Endodermal cell (in vitro differentiated cells): Measurements from ENCODE around the gene GPBAR1. TPM values are rescaled to one million over a fixed set of nuclear protein-coding genes. Genes with fewer than 3 reads are reported as not detected.

Source experiments
- DNase-seq: peaks from one replicate; pipeline ENCODE4 v3.0.0-alpha.2; 2017
- H3K27ac ChIP-seq: 2 replicates; pipeline ENCODE4 v1.5.1; 2013; ENCODE audit warnings: mild to moderate bottlenecking, low read depth, low read length, moderate library complexity
- H3K27me3 ChIP-seq: 2 replicates; pipeline ENCODE4 v1.6.1; 2013; ENCODE audit warnings: mild to moderate bottlenecking, low read length, moderate library complexity; ENCODE audit not compliant: insufficient read depth, control insufficient read depth, poor library complexity, severe bottlenecking
- H3K36me3 ChIP-seq: 2 replicates; pipeline ENCODE4 v1.7.0; 2013; ENCODE audit warnings: mild to moderate bottlenecking, low read length, moderate library complexity; ENCODE audit not compliant: control insufficient read depth, insufficient read depth
- H3K4me1 ChIP-seq: one replicate; pipeline ENCODE4 v1.7.0; 2013; ENCODE audit warnings: low read length; ENCODE audit not compliant: control insufficient read depth, insufficient read depth
- H3K4me3 ChIP-seq: 2 replicates; pipeline ENCODE4 v1.5.1; 2013; ENCODE audit warnings: mild to moderate bottlenecking, low read length, moderate library complexity
- H3K9ac ChIP-seq: 2 replicates; pipeline ENCODE4 v1.6.1; 2013; ENCODE audit warnings: mild to moderate bottlenecking, low read length, moderate library complexity; ENCODE audit not compliant: poor library complexity, severe bottlenecking; ENCODE audit errors: extremely low read depth
- H3K9me3 ChIP-seq: 2 replicates; pipeline ENCODE4 v1.6.1; 2013; ENCODE audit warnings: mild to moderate bottlenecking, low read length, moderate library complexity; ENCODE audit not compliant: control insufficient read depth
- H3K27ac Mint-ChIP-seq: 2 replicates; pipeline ENCODE4 v1.8.0; 2020; ENCODE audit warnings: mixed read lengths
- H3K27me3 Mint-ChIP-seq: 2 replicates; pipeline ENCODE4 v1.8.0; 2021; ENCODE audit warnings: mild to moderate bottlenecking, mixed read lengths; ENCODE audit not compliant: insufficient read depth
- H3K36me3 Mint-ChIP-seq: 2 replicates; pipeline ENCODE4 v1.8.0; 2020; ENCODE audit warnings: low read depth, mixed read lengths
- H3K4me1 Mint-ChIP-seq: 2 replicates; pipeline ENCODE4 v1.8.0; 2020; ENCODE audit warnings: mixed read lengths
- H3K4me3 Mint-ChIP-seq: 2 replicates; pipeline ENCODE4 v1.8.0; 2020; ENCODE audit warnings: mild to moderate bottlenecking, moderate library complexity, mixed read lengths
- H3K9me3 Mint-ChIP-seq: 2 replicates; pipeline ENCODE4 v1.8.0; 2020; ENCODE audit warnings: mild to moderate bottlenecking, mixed read lengths
- WGBS, 2 experiments: methylation state at CpG; one replicate each; pipeline versions ENCODE4 v1.1.5 to v1.1.7; 2013; ENCODE audit warnings: missing lambda C conversion rate in 2 of 2, mixed read lengths in 1 of 2; ENCODE audit not compliant: insufficient coverage in 1 of 2, insufficient read length in 1 of 2; 5-methylcytosine and 5-hydroxymethylcytosine counted together
- total RNA-seq, 2 donors: library from RNA; stranded (reverse); fragmentation: NEBNext Ultra II Directional in 1 of 2; extraction: Animal tissue kit (Norgen Biotek cat#: 25700) in 1 of 2; gene quantifications; 2 replicates in 1 of 2; 3 replicates in 1 of 2; pipeline ENCODE4 v1.2.1, GENCODE V29; 2021
- TF ChIP-seq, protein P1 (sequence below): fragments of 200-600 bp; sonication (generic); conservative IDR thresholded peaks from 2 replicates; pipeline ENCODE4 v1.5.0; 2021; ENCODE audit warnings: antibody characterized with exemption, mild to moderate bottlenecking

GPBAR1 gene
- total RNA-seq, 2 donors from 2014 or later: 0.18 TPM

DNA sequence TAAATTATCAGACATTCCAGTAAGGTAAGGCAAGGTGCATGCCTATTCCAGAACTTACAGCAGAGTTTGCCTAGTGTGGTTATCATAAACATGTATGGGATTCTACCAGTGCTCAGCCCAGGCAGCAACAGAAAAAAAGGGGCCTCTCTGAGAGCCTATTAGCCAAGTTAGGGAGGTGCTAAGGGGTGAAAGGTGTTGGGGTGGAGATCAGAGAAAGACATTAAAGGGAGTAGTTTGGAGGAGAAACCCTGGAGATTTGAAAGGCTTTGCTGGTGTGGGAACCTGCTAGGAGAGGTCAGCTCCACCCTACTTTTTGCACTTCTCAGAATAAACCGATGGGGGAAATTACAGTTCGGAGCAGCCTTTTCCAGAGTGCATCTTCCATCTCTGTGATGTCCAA, 40.9 kb upstream of the GPBAR1 start:
- Mint-ChIP-seq H3K27ac (no peak overlapping the region), H3K4me1 (peaks cover 29% of the 10 kb centered on the region), H3K9me3 (no peaks in the 10 kb centered on the region), H3K4me3 (peak overlapping the region; percentile 83), H3K36me3 (peaks cover 28% of the 10 kb centered on the region), H3K27me3 (no peaks in the 10 kb centered on the region)
- peaks cover 4% of the 10 kb centered on the region for H3K4me1 ChIP-seq
- no peaks in the 10 kb centered on the region for H3K9me3 ChIP-seq
- H3K4me3 ChIP-seq: peak overlapping the region; percentile 93
- no peak overlapping the region for H3K27ac ChIP-seq
- TF ChIP-seq, protein P1, sequence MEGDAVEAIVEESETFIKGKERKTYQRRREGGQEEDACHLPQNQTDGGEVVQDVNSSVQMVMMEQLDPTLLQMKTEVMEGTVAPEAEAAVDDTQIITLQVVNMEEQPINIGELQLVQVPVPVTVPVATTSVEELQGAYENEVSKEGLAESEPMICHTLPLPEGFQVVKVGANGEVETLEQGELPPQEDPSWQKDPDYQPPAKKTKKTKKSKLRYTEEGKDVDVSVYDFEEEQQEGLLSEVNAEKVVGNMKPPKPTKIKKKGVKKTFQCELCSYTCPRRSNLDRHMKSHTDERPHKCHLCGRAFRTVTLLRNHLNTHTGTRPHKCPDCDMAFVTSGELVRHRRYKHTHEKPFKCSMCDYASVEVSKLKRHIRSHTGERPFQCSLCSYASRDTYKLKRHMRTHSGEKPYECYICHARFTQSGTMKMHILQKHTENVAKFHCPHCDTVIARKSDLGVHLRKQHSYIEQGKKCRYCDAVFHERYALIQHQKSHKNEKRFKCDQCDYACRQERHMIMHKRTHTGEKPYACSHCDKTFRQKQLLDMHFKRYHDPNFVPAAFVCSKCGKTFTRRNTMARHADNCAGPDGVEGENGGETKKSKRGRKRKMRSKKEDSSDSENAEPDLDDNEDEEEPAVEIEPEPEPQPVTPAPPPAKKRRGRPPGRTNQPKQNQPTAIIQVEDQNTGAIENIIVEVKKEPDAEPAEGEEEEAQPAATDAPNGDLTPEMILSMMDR: no peak
- 88 to 98% methylated on average over 2 of the region's 2 CpGs for WGBS, 2 experiments
- H3K36me3 ChIP-seq: peaks cover 60% of the 10 kb centered on the region
- H3K27me3 ChIP-seq: no peaks in the 10 kb centered on the region
- no peak for DNase-seq
- no peak overlapping the region for H3K9ac ChIP-seq

DNA sequence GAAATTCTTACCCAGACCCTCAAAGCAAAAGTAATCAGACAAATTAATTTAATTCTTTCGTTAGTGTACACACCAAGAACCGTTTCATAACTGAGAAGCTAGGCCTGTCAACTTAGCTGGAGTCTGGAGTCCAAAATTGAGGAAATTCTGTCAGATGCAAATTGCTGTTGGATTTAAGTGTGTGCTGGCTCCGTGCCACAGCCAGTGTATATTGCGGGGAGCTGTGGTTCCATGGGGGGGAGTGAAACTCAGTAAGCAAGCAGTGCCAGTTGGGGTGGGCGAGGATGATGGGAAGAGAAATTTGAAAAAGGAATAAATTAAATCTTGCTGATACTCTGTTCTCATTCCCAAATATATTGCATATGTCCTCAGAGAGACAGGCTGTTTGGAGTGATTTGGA, 39.8 kb upstream of the GPBAR1 start:
- no peak overlapping the region for H3K27ac ChIP-seq
- H3K9ac ChIP-seq: no peak overlapping the region
- no peaks in the 10 kb centered on the region for H3K27me3 ChIP-seq
- H3K36me3 ChIP-seq: peaks cover 70% of the 10 kb centered on the region
- H3K4me3 ChIP-seq: peak overlapping the region; percentile 93
- H3K27me3 Mint-ChIP-seq: no peaks in the 10 kb centered on the region
- TF ChIP-seq, protein P1: no peak
- peaks cover 4% of the 10 kb centered on the region for H3K4me1 ChIP-seq
- H3K4me3 Mint-ChIP-seq: no peak overlapping the region
- H3K4me1 Mint-ChIP-seq: peaks cover 29% of the 10 kb centered on the region
- 94 to 100% methylated on average over 4 to 5 of the region's 5 CpGs for WGBS, 2 experiments
- peaks cover 36% of the 10 kb centered on the region for H3K36me3 Mint-ChIP-seq
- no peaks in the 10 kb centered on the region for H3K9me3 ChIP-seq
- H3K27ac Mint-ChIP-seq: no peak overlapping the region
- no peak for DNase-seq
- H3K9me3 Mint-ChIP-seq: no peaks in the 10 kb centered on the region

DNA sequence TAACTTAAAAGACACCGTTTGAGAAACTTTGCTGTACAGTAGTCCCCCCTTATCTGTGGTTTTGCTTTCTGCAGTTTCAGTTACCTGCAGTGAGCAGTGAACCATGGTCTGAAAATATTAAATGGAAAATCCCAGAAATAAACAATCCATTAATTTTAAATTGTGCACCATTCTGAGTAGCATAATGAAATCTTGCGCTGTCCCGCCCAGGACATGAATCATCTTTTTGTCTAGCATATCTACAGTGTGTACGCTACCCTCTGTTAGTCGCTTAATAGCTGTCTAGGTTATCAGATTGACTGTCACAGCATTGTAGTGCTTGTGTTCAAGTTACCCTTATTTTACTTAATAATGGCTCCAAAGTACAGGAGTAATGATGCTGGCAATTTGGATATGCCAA, 37.8 kb upstream of the GPBAR1 start:
- Mint-ChIP-seq H3K4me3 (no peak overlapping the region), H3K27me3 (no peaks in the 10 kb centered on the region), H3K27ac (no peak overlapping the region), H3K4me1 (peaks cover 27% of the 10 kb centered on the region), H3K36me3 (peaks cover 48% of the 10 kb centered on the region), H3K9me3 (no peaks in the 10 kb centered on the region)
- H3K4me1 ChIP-seq: peaks cover 4% of the 10 kb centered on the region
- peaks cover 88% of the 10 kb centered on the region for H3K36me3 ChIP-seq
- TF ChIP-seq, protein P1: no peak
- no peak for DNase-seq
- WGBS, 2 experiments: 96 to 98% methylated on average over 5 of the region's 5 CpGs
- H3K9ac ChIP-seq: no peak overlapping the region
- H3K4me3 ChIP-seq: peak overlapping the region; percentile 12
- no peak overlapping the region for H3K27ac ChIP-seq
- no peaks in the 10 kb centered on the region for H3K27me3 ChIP-seq
- H3K9me3 ChIP-seq: no peaks in the 10 kb centered on the region
